Measurements from ENCODE around the gene TNFSF8.

Gene TNFSF8

DNA sequence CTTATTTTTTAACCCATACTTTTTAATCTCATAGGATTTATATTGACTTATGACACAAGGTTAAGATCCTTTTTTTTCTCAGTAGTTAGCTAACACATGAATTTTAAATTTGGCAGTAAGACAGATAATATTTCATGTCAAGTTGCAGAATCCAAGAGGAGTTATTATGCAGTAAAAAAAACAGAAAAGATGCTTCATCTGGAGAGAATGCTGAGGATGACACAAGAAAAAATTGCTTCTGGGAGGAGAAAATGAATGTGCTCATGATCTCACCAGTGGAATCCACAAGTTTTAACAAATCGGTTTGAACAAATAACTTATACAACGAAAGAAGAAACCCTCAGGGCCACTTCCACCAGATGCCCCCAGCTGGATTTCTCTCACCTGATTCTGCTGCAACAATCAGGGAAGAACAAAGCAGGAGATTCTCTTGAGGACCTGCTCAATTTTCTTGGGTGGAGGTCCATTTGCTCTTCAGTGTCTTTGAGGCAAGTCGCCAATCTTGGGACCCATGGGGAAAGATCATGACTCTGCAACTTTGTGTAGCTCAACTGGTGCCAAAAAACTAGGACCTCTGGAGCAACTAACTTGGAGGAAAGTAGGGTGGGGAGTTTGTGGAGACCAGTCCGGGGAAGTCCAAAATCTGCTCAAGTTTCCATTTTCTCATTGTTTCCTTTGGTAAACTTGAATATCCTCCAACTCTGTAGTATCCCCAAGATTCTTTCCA, 74.0 kb downstream of the TNFSF8 start:
- no peak overlapping the region for H3K4me3 ChIP-seq (ENCODE audit: insufficient read depth, low read depth, low read length)
- 88 to 91% methylated on average over 4 of the region's 4 CpGs for WGBS, 2 experiments
- H3K9me3 ChIP-seq (ENCODE audit: control insufficient read depth, low read length), result no peaks in the 10 kb centered on the region
- H3K27me3 ChIP-seq (ENCODE audit: control insufficient read depth, insufficient read depth, low read length, poor library complexity, severe bottlenecking), result no peaks in the 10 kb centered on the region
- H3K4me1 ChIP-seq (ENCODE audit: control insufficient read depth, insufficient read depth, low read length), result no peaks in the 10 kb centered on the region
- no peaks in the 10 kb centered on the region for H3K36me3 ChIP-seq (ENCODE audit: control insufficient read depth, insufficient read depth, low read length)
- H3K27ac ChIP-seq (ENCODE audit: insufficient read depth, low read depth, low read length, poor library complexity, severe bottlenecking), result no peak overlapping the region

DNA sequence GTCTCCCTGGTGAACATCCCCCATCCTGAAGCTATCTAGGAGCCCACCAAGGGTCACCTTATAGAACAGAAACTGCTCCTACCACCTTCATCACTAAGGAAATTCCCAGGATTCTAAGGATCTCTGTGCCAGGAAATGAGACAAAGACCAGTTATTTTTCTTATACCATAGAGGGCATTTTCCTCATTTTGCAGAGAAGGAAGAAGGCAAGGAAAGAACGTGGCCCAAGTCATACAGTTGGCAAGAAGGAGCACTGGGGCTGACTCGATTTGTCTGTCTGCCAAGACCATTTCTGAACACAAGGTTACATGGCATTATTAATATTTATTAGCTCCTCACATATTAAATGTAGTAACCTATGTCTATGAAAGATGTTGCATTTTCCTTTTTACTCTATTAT, 74.9 kb downstream of the TNFSF8 start:
- Histone ChIP-seq H3K27ac (ENCODE audit: insufficient read depth, low read depth, low read length, poor library complexity, severe bottlenecking) (no peak overlapping the region), H3K36me3 (ENCODE audit: control insufficient read depth, insufficient read depth, low read length) (no peaks in the 10 kb centered on the region), H3K9me3 (ENCODE audit: control insufficient read depth, low read length) (no peaks in the 10 kb centered on the region), H3K4me1 (ENCODE audit: control insufficient read depth, insufficient read depth, low read length) (no peaks in the 10 kb centered on the region), H3K4me3 (ENCODE audit: insufficient read depth, low read depth, low read length) (no peak overlapping the region), H3K27me3 (ENCODE audit: control insufficient read depth, insufficient read depth, low read length, poor library complexity, severe bottlenecking) (no peaks in the 10 kb centered on the region)
- 84 to 100% methylated on average over 1 to 2 of the region's 2 CpGs for WGBS, 2 experiments

DNA sequence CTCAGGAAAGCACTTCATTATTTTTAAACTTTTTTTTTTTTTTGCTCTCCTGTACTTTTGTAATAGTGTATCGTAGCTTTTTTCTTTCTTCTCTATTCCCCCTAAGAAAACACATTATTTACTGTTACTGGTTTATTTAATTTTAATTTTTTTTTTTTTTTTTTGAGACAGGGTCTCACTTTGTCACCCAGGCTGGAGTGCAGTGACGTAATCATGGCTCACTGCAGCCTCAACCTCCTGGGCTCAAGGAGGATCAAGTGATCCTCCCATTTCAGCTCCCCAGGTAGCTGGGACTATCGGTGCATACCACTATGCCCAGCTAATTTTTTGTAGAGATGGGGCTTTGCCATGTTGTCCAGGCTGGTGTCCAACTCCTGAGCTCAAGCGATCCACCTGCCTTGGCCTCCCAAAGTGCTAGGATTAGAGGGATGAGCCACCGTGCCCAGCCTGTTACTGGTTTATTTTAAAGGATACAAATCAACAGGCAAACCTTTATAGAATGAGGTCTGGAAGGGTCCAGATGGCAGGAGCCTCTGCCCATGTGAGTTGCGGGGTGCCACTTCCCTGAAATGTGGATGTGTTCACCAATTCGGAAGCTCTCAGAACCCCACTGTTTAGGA, 75.5 kb downstream of the TNFSF8 start:
- Histone ChIP-seq H3K36me3 (ENCODE audit: control insufficient read depth, insufficient read depth, low read length) (no peaks in the 10 kb centered on the region), H3K4me1 (ENCODE audit: control insufficient read depth, insufficient read depth, low read length) (no peaks in the 10 kb centered on the region), H3K9me3 (ENCODE audit: control insufficient read depth, low read length) (no peaks in the 10 kb centered on the region), H3K27ac (ENCODE audit: insufficient read depth, low read depth, low read length, poor library complexity, severe bottlenecking) (no peak overlapping the region), H3K4me3 (ENCODE audit: insufficient read depth, low read depth, low read length) (no peak overlapping the region), H3K27me3 (ENCODE audit: control insufficient read depth, insufficient read depth, low read length, poor library complexity, severe bottlenecking) (no peaks in the 10 kb centered on the region)
- WGBS, 2 experiments, result 93 to 94% methylated on average over 6 of the region's 7 CpGs

DNA sequence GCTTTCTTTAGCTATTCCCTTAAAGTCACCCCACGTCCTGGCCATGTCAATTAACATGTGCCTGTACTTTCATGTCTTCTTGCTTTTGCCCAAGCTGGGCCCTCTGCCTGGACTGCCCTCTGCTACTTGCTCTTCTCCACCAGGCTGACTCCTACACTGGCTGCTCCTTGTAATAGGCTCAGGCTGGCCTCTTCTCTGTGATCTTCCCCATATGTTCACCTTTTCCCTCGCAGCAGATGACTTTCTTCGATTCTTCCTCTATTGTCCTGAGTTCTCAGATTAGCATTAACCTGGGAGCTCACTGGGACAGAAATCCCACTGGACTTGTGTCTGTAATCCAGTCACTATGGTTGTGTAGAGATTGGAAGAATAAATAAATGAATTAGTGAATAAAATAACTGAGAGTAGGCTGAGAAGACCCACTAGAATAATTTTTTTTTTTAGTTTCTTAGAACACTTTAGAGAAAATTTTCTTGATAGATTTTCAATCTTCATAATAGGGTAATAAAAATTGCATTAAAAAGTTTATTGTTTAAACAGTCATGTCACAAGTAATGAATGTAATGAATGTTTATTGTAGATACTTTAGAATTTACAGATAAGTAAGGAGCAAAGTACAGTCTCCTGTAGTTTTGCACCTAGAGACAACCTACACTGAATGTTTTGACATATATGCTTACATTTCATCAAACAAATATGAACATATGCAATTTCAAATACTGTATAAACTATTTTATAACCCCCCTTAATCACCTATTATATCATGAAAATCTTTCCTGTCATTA, 77.1 kb downstream of the TNFSF8 start:
- Histone ChIP-seq H3K27ac (ENCODE audit: insufficient read depth, low read depth, low read length, poor library complexity, severe bottlenecking) (no peak overlapping the region), H3K4me3 (ENCODE audit: insufficient read depth, low read depth, low read length) (no peak overlapping the region), H3K36me3 (ENCODE audit: control insufficient read depth, insufficient read depth, low read length) (no peaks in the 10 kb centered on the region), H3K4me1 (ENCODE audit: control insufficient read depth, insufficient read depth, low read length) (no peaks in the 10 kb centered on the region), H3K27me3 (ENCODE audit: control insufficient read depth, insufficient read depth, low read length, poor library complexity, severe bottlenecking) (no peaks in the 10 kb centered on the region), H3K9me3 (ENCODE audit: control insufficient read depth, low read length) (no peaks in the 10 kb centered on the region)
- WGBS, 2 experiments, result 88 to 89% methylated on average over 3 of the region's 3 CpGs

DNA sequence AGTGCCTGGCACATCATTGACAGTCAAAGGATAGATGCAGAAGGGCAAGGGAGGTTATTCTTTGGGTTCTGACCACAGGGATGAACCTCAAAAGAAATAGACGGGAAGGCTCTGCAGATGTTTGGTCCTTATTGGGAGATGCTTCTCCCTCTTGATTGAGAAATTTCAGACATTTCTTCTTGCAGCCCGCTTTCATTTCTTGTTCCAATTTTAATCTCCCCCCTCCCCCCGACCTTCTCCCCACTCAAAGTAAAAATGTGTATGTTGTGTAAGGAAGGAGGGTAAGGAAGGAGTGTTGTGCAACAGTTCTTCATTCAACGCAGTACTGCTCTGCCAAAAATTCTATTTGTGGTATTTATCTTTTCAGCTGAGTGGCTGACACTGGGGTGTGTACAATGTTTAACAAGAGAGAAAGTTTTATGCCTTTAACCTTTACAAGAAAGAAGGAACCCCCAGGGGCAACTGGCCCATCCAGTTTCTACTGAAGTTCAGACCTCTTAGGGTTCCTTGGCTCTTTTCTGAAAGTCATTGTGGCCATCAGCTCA, 78.3 kb downstream of the TNFSF8 start:
- Histone ChIP-seq H3K4me1 (ENCODE audit: control insufficient read depth, insufficient read depth, low read length) (no peaks in the 10 kb centered on the region), H3K36me3 (ENCODE audit: control insufficient read depth, insufficient read depth, low read length) (no peaks in the 10 kb centered on the region), H3K27me3 (ENCODE audit: control insufficient read depth, insufficient read depth, low read length, poor library complexity, severe bottlenecking) (no peaks in the 10 kb centered on the region), H3K4me3 (ENCODE audit: insufficient read depth, low read depth, low read length) (no peak overlapping the region), H3K27ac (ENCODE audit: insufficient read depth, low read depth, low read length, poor library complexity, severe bottlenecking) (no peak overlapping the region), H3K9me3 (ENCODE audit: control insufficient read depth, low read length) (no peaks in the 10 kb centered on the region)
- WGBS, 2 experiments, result 86 to 96% methylated on average over 2 of the region's 4 CpGs

DNA sequence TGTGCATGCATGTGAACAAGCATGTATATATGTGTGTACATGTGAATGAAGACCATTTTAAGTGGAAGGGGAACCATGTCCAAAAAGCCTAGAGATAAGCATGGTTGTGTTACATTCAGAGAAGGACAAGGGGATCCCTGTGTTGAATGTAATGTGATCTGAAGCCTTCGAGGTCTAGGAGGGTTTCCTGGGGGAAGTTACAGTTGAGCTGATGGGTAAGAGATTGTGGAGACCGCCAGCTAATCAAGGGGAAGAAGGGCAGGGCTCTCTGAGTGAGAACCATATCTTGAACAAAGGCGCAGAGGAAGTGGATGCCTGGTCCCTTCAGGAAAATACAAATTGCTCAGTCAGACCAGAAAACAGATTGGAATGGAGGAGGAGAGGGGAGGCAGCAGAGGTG, 79.1 kb downstream of the TNFSF8 start:
- H3K36me3 ChIP-seq (ENCODE audit: control insufficient read depth, insufficient read depth, low read length), result no peaks in the 10 kb centered on the region
- H3K9me3 ChIP-seq (ENCODE audit: control insufficient read depth, low read length), result no peaks in the 10 kb centered on the region
- WGBS, 2 experiments, result 87 to 90% methylated on average over 3 of the region's 3 CpGs
- H3K4me1 ChIP-seq (ENCODE audit: control insufficient read depth, insufficient read depth, low read length), result no peaks in the 10 kb centered on the region
- H3K4me3 ChIP-seq (ENCODE audit: insufficient read depth, low read depth, low read length), result no peak overlapping the region
- no peaks in the 10 kb centered on the region for H3K27me3 ChIP-seq (ENCODE audit: control insufficient read depth, insufficient read depth, low read length, poor library complexity, severe bottlenecking)
- no peak overlapping the region for H3K27ac ChIP-seq (ENCODE audit: insufficient read depth, low read depth, low read length, poor library complexity, severe bottlenecking)
